Activated effector memory CD4-positive, alpha-beta T cell treated with anti-CD3 and anti-CD28 coated beads, Interleukin-2, amount 50 U/mL, for 16 hours (primary cell): ENCODE data around the gene SETD5.
"Not testable (repeated sequence)": the region's sequence is repeated elsewhere in the genome, so short reads cannot be mapped to it uniquely, and the experiment has no call there.

Experiments
- DNase-seq: peaks from one replicate; pipeline ENCODE4 v3.0.0-alpha.2; 2020

Gene SETD5

GRCh38 chr3:9468460-9468859, 71.0 kb downstream of the SETD5 start:
- DNase-seq: no peak

GRCh38 chr3:9469986-9470385, 72.6 kb downstream of the SETD5 start:
- DNase-seq: no peak

GRCh38 chr3:9473496-9474065, 76.2 kb downstream of the SETD5 start:
- no peak for DNase-seq

GRCh38 chr3:9474482-9474881, 77.1 kb downstream of the SETD5 start:
- no peak for DNase-seq

- no peak for DNase-seq
These were observed 79.5 kb downstream of the SETD5 start for GRCh38 chr3:9476935-9477334.

GRCh38 chr3:9480265-9480664, 82.8 kb downstream of the SETD5 start:
- no peak for DNase-seq

GRCh38 chr3:9485248-9485647, 87.8 kb downstream of the SETD5 start:
- DNase-seq: no peak

GRCh38 chr3:9491506-9491905, 94.1 kb downstream of the SETD5 start:
- DNase-seq: no peak

GRCh38 chr3:9494036-9494435, 96.6 kb downstream of the SETD5 start:
- DNase-seq: not testable (repeated sequence)

GRCh38 chr3:9496893-9497292, 99.5 kb downstream of the SETD5 start:
- DNase-seq: no peak

GRCh38 chr3:9497821-9498565, 100.6 kb downstream of the SETD5 start:
- no peak for DNase-seq

- DNase-seq: no peak
These were observed 101.4 kb downstream of the SETD5 start for GRCh38 chr3:9498781-9499180.

- no peak for DNase-seq
These were observed 102.2 kb downstream of the SETD5 start for GRCh38 chr3:9499455-9500107.

- DNase-seq: peak; percentile 85
These were observed 103.0 kb downstream of the SETD5 start for GRCh38 chr3:9500108-9501050.

GRCh38 chr3:9501226-9501625, 103.8 kb downstream of the SETD5 start:
- DNase-seq: no peak

GRCh38 chr3:9503283-9503682, 105.9 kb downstream of the SETD5 start:
- DNase-seq: peak; percentile 89

GRCh38 chr3:9507586-9508578, 110.5 kb downstream of the SETD5 start:
- no peak for DNase-seq

GRCh38 chr3:9508781-9509180, 111.4 kb downstream of the SETD5 start:
- no peak for DNase-seq

GRCh38 chr3:9512456-9513045, 115.1 kb downstream of the SETD5 start:
- DNase-seq: no peak

GRCh38 chr3:9514306-9514705, 116.9 kb downstream of the SETD5 start:
- DNase-seq: no peak

GRCh38 chr3:9514956-9515355, 117.5 kb downstream of the SETD5 start:
- DNase-seq: no peak
